Measurements from ENCODE around the gene TULP1.

TULP1 gene

GRCh38 chr6:35457907-35458306 is 54.8 kb downstream of the TULP1 start:
- no peak overlapping the region for H3K4me3 ChIP-seq (ENCODE audit: control insufficient read depth, low read depth, low read length)
- DNase-seq (ENCODE audit: low read depth), result no peak
- TF ChIP-seq CTCF (conservative IDR thresholded peaks at IDR 0.05; ENCODE audit: control insufficient read depth, insufficient read depth, low read depth, low read length), result no peak

DNA sequence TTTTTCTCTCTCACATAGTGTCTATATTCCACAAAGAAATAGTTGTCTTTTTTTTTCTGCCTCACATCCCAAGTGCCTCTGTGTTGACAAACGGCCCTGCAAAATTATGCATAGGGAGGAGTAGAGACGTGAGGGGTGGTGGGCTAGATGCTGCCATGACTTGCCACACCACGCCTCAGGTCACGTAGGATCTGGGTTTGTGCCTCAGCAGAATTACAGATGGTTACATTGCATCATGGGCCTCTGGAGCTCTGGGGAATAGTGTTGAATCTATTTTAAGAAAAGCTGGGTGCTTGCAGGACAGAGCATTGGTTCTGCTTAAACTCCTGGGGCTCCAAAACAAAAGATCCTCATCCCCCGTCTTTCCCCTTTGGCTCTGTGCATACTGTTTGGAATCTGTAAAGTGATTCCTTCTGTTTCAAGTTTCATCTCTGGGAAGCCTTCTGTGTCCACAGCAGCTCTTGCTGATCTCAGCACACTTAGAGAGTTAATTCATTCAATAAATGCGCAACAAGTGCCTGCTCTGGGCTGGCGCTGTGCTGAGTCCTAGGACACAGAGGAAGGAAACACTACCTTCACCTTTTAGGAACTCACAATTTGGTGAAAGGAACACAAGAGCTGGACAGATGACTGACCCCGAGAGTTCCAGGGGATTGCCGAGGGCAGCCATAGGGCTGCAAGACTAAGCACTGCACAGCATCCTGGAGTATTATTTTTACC is 58.1 kb downstream of the TULP1 start:
- TF ChIP-seq CTCF (conservative IDR thresholded peaks at IDR 0.05; ENCODE audit: control insufficient read depth, insufficient read depth, low read depth, low read length), result no peak
- peak; percentile 52 for DNase-seq (ENCODE audit: low read depth)

DNA sequence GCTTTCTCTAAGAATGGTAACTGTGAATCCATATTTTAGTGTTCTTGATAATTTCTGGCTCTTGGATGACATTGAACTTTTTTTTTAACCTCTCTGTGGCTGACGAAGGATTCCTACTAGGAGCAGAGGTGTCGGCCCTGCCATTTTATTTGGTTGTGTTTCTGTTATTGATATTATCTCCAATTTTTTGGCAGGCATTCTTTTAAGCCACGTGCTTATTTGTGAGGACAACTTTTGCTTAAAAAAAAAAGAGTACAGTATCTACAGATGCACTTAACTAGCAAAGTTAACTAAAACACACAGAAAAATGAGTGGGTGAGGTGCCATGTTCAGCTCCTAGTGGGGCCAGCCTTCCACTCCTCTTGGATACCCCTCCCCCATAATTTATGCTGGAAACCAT is 59.5 kb downstream of the TULP1 start:
- H3K4me3 ChIP-seq (ENCODE audit: control insufficient read depth, low read depth, low read length), result peak overlapping the region; percentile 64
- DNase-seq (ENCODE audit: low read depth), result no peak
- no peak for TF ChIP-seq CTCF (conservative IDR thresholded peaks at IDR 0.05; ENCODE audit: control insufficient read depth, insufficient read depth, low read depth, low read length)

More for the DNA sequence above, 58.1 kb downstream of the TULP1 start:
- H3K4me3 ChIP-seq (ENCODE audit: control insufficient read depth, low read depth, low read length), result no peak overlapping the region

- H3K4me3 ChIP-seq (ENCODE audit: control insufficient read depth, low read depth, low read length), result peak within 1 kb of the TSS; percentile 64
- DNase-seq (ENCODE audit: low read depth), result peak; percentile 85
- TF ChIP-seq CTCF (conservative IDR thresholded peaks at IDR 0.05; ENCODE audit: control insufficient read depth, insufficient read depth, low read depth, low read length), result no peak
These were observed 60.3 kb downstream of the TULP1 start, which contains the start of gene FANCE for GRCh38 chr6:35452183-35453090. FANCE (plus strand) TSS chr6:35452338; CDS start chr6:35452546, 208 bp downstream.

DNA sequence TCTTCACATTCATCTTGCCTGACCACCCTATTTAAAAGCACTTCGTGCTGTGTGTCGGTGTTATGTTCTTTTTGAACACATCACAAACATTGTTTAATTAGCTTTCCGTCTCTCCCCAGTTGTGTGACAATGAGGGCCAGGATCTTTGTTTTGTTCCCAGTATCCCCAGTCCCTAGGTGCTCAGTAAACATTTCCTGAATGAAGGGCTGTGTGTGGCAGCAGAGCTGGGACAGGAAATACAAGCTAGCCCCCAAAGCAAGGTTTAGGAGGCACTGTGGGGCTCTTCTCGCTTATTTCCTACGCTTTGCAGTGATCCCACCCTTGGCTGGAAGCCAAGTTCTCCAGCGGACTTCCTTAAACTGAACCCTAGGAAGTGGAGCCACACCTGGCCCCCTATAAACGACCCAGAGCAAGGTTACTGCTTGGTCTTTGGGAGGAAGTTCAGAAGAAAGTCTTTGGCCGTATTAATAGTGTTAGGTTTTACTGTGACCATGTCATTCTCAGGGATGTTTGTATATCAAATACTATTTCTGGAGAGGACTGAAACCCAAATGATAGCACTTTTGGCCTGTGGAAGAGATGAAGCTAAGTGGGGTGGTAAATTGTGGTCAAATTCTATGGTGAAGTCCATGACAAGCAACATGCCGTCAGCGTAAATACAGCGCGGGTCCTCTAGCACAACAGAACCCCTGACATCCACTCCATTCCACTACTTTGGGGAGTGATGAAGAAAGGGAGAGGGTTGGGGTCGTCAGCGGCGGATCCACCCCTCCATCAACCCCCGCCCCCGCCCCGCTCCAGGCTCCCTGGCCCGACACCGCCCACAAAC is 61.1 kb downstream of the TULP1 start:
- no peak for TF ChIP-seq CTCF (conservative IDR thresholded peaks at IDR 0.05; ENCODE audit: control insufficient read depth, insufficient read depth, low read depth, low read length)
- H3K4me3 ChIP-seq (ENCODE audit: control insufficient read depth, low read depth, low read length), result peak overlapping the region; percentile 44
- no peak for DNase-seq (ENCODE audit: low read depth)

- TF ChIP-seq CTCF (conservative IDR thresholded peaks at IDR 0.05; ENCODE audit: control insufficient read depth, insufficient read depth, low read depth, low read length), result peak; percentile 79
- DNase-seq (ENCODE audit: low read depth), result peak; percentile 71
- H3K4me3 ChIP-seq (ENCODE audit: control insufficient read depth, low read depth, low read length), result no peak overlapping the region
These were observed 63.3 kb downstream of the TULP1 start for GRCh38 chr6:35449287-35449881.

Measured in fibroblast of mammary gland (primary cell).